H9 (cell line): ENCODE results near the gene RBBP7. TPM values are rescaled to one million over a fixed set of nuclear protein-coding genes. Genes with fewer than 3 reads are reported as not detected.

Experiments
- DNase-seq: peaks from one replicate; pipeline ENCODE4 v3.0.0-alpha.2; 2017
- H2AFZ ChIP-seq: one replicate; pipeline ENCODE4 v1.6.1; 2013; ENCODE audit warnings: mild to moderate bottlenecking, low read length, control low read depth, moderate library complexity
- H2AK5ac ChIP-seq: 2 replicates; pipeline ENCODE4 v1.6.1; 2013; ENCODE audit warnings: low read length, control low read depth, mixed read lengths; ENCODE audit not compliant: insufficient read length
- H2BK120ac ChIP-seq: one replicate; pipeline ENCODE4 v1.6.1; 2013; ENCODE audit warnings: low read depth, mild to moderate bottlenecking, low read length, control low read depth, inconsistent platforms; ENCODE audit not compliant: poor library complexity, severe bottlenecking
- H2BK12ac ChIP-seq: 2 replicates; pipeline ENCODE4 v1.6.1; 2013; ENCODE audit warnings: low read length, control low read depth, mixed read lengths, low read depth; ENCODE audit not compliant: insufficient read length
- H2BK15ac ChIP-seq: 2 replicates; pipeline ENCODE4 v1.6.1; 2013; ENCODE audit warnings: low read depth, low read length, control low read depth
- H2BK20ac ChIP-seq: one replicate; pipeline ENCODE4 v1.6.1; 2013; ENCODE audit warnings: low read depth, mild to moderate bottlenecking, low read length, control low read depth, inconsistent platforms; ENCODE audit not compliant: poor library complexity, severe bottlenecking
- H2BK5ac ChIP-seq: 2 replicates; pipeline ENCODE4 v1.6.1; 2013; ENCODE audit warnings: low read length, control low read depth, mixed read lengths; ENCODE audit not compliant: insufficient read length
- H3K14ac ChIP-seq: 2 replicates; pipeline ENCODE4 v1.6.1; 2013; ENCODE audit warnings: low read length, control low read depth; ENCODE audit not compliant: insufficient read depth
- H3K18ac ChIP-seq: 2 replicates; pipeline ENCODE4 v1.6.1; 2013; ENCODE audit warnings: low read depth, mild to moderate bottlenecking, mixed read lengths, low read length, control low read depth; ENCODE audit not compliant: insufficient read length
- H3K23ac ChIP-seq: 2 replicates; pipeline ENCODE4 v1.6.1; 2013; ENCODE audit warnings: low read length, control low read depth, mixed read lengths, low read depth; ENCODE audit not compliant: insufficient read length
- H3K23me2 ChIP-seq: 2 replicates; pipeline ENCODE4 v1.6.1; 2013; ENCODE audit warnings: low read depth, mild to moderate bottlenecking, mixed read lengths, low read length, control low read depth; ENCODE audit not compliant: insufficient read length, poor library complexity, severe bottlenecking
- H3K27ac ChIP-seq: 2 replicates; pipeline ENCODE4 v1.5.1; 2013; ENCODE audit warnings: low read length, control low read depth, mixed read lengths, low read depth; ENCODE audit not compliant: insufficient read length
- H3K27me3 ChIP-seq: 2 replicates; pipeline ENCODE4 v1.6.1; 2013; ENCODE audit warnings: low read length, control low read depth, inconsistent platforms; ENCODE audit not compliant: insufficient read depth
- H3K4ac ChIP-seq: 2 replicates; pipeline ENCODE4 v1.6.1; 2013; ENCODE audit warnings: low read depth, mild to moderate bottlenecking, control low read depth, inconsistent platforms, low read length, moderate library complexity
- H3K4me1 ChIP-seq: 2 replicates; pipeline ENCODE4 v1.6.1; 2013; ENCODE audit warnings: low read length, control low read depth, inconsistent platforms; ENCODE audit not compliant: insufficient read depth
- H3K4me2 ChIP-seq: 2 replicates; pipeline ENCODE4 v1.6.1; 2013; ENCODE audit warnings: low read length, control low read depth, mixed read lengths; ENCODE audit not compliant: insufficient read length, insufficient read depth
- H3K56ac ChIP-seq: 2 replicates; pipeline ENCODE4 v1.6.1; 2013; ENCODE audit warnings: low read depth, mild to moderate bottlenecking, mixed read lengths, low read length, control low read depth; ENCODE audit not compliant: insufficient read length
- H3K79me1 ChIP-seq: 2 replicates; pipeline ENCODE4 v1.6.1; 2013; ENCODE audit warnings: low read depth, mild to moderate bottlenecking, moderate library complexity, low read length, control low read depth, inconsistent platforms; ENCODE audit not compliant: insufficient read depth, poor library complexity, severe bottlenecking
- H3K79me2 ChIP-seq: 2 replicates; pipeline ENCODE4 v1.6.1; 2013; ENCODE audit warnings: low read length, control low read depth, inconsistent platforms; ENCODE audit not compliant: insufficient read depth
- H3K9ac ChIP-seq: 2 replicates; pipeline ENCODE4 v1.6.1; 2013; ENCODE audit warnings: low read length, control low read depth, mixed read lengths; ENCODE audit not compliant: insufficient read length; ENCODE audit errors: extremely low read depth
- H3K9me3 ChIP-seq: one replicate; pipeline ENCODE4 v1.6.1; 2013; ENCODE audit warnings: low read depth, low read length, inconsistent platforms; ENCODE audit not compliant: control insufficient read depth
- H3T11ph ChIP-seq: one replicate; pipeline ENCODE4 v1.6.1; 2013; ENCODE audit warnings: mild to moderate bottlenecking, low read length, control low read depth, inconsistent platforms
- H4K20me1 ChIP-seq: one replicate; pipeline ENCODE4 v1.6.1; 2013; ENCODE audit not compliant: control insufficient read depth, insufficient read length, insufficient read depth
- H4K5ac ChIP-seq: 2 replicates; pipeline ENCODE4 v1.6.1; 2013; ENCODE audit warnings: low read depth, mild to moderate bottlenecking, mixed read lengths, low read length, control low read depth; ENCODE audit not compliant: insufficient read length
- H4K8ac ChIP-seq: replicated peaks from 2 replicates; pipeline ENCODE4 v1.6.1; 2013; ENCODE audit warnings: low read length, control low read depth, mixed read lengths, low read depth; ENCODE audit not compliant: insufficient read length
- H4K91ac ChIP-seq: 2 replicates; pipeline ENCODE4 v1.6.1; 2013; ENCODE audit warnings: low read depth, mild to moderate bottlenecking, moderate library complexity, mixed read lengths, low read length, control low read depth; ENCODE audit not compliant: insufficient read length
- H3K27ac Mint-ChIP-seq, 3 experiments: 2 replicates in 2 of 3; 3 replicates in 1 of 3; pipeline ENCODE4 v1.8.0; 2020 to 2021; ENCODE audit warnings: mixed read lengths in 3 of 3, mild to moderate bottlenecking in 1 of 3, moderate library complexity in 1 of 3
- H3K27me3 Mint-ChIP-seq: 2 replicates; pipeline ENCODE4 v1.8.0; 2021; ENCODE audit warnings: low read depth, mild to moderate bottlenecking, moderate library complexity, mixed read lengths
- H3K36me3 Mint-ChIP-seq, 3 experiments: 2 replicates in 2 of 3; 3 replicates in 1 of 3; pipeline ENCODE4 v1.8.0; 2020 to 2021; ENCODE audit warnings: low read depth in 3 of 3, mixed read lengths in 3 of 3; ENCODE audit not compliant: insufficient read depth in 1 of 3
- H3K4me1 Mint-ChIP-seq, 2 experiments: 2 replicates each; pipeline ENCODE4 v1.8.0; 2020; ENCODE audit warnings: mixed read lengths in 2 of 2
- H3K4me3 Mint-ChIP-seq, 2 experiments: 2 replicates in 1 of 2; 3 replicates in 1 of 2; pipeline ENCODE4 v1.8.0; 2020 to 2021; ENCODE audit warnings: mild to moderate bottlenecking in 2 of 2, mixed read lengths in 2 of 2, moderate library complexity in 1 of 2
- H3K9me3 Mint-ChIP-seq, 2 experiments: 2 replicates in 1 of 2; 3 replicates in 1 of 2; pipeline ENCODE4 v1.8.0; 2020; ENCODE audit warnings: mild to moderate bottlenecking in 2 of 2, mixed read lengths in 2 of 2, moderate library complexity in 1 of 2
- CTCF ChIP-seq: fragments of 200-600 bp; sonication (generic); conservative IDR thresholded peaks from 3 replicates; pipeline ENCODE4 v1.8.0; 2021; ENCODE audit warnings: antibody characterized with exemption, mild to moderate bottlenecking
- WGBS: extraction: QIAGEN DNeasy Blood & Tissue Kit; methylation state at CpG from one replicate; pipeline ENCODE4 v1.1.7; 2013; ENCODE audit warnings: missing lambda C conversion rate, low lambda C conversion rate, mixed read lengths; ENCODE audit not compliant: insufficient read length; ENCODE audit errors: extremely low coverage; 5-methylcytosine and 5-hydroxymethylcytosine counted together
- total RNA-seq: library from RNA; stranded (reverse); gene quantifications from 2 replicates; pipeline ENCODE4 v1.2.1, GENCODE V29; 2021

RBBP7 gene
- total RNA-seq, 1 experiment from 2014 or later, result 249 TPM

- Mint-ChIP-seq H3K36me3 (peaks cover 29 to 71% (median 60%) of the 10 kb centered on the region in 3 experiments; a peak in 6 of 7 replicates), H3K27ac (peak overlapping the region in 2 of 3 experiments; percentile 27 to 89; a peak in 3 of 7 replicates), H3K4me1 (peaks cover 14 to 17% of the 10 kb centered on the region in 2 experiments), H3K27me3 (no peaks in the 10 kb centered on the region), H3K4me3 (no peak overlapping the region), H3K9me3 (no peaks in the 10 kb centered on the region)
- H3T11ph ChIP-seq, result peak overlapping the region; percentile 63
- no peaks in the 10 kb centered on the region for H3K9me3 ChIP-seq
- no peaks in the 10 kb centered on the region for H4K20me1 ChIP-seq
- no peak overlapping the region for H2BK120ac ChIP-seq
- H2BK12ac ChIP-seq, result no peak overlapping the region
- H4K91ac ChIP-seq, result no peak overlapping the region
- peaks cover 2% of the 10 kb centered on the region for H3K23me2 ChIP-seq
- H4K8ac ChIP-seq, result no peak overlapping the region
- H2AK5ac ChIP-seq, result no peak overlapping the region
- no peak overlapping the region for H3K9ac ChIP-seq
- no peak overlapping the region for H3K14ac ChIP-seq
- H3K4me1 ChIP-seq, result peaks cover 3% of the 10 kb centered on the region; the same call in 1 of the 2 replicates
- no peak overlapping the region for H3K27ac ChIP-seq
- H3K18ac ChIP-seq, result no peak overlapping the region
- no peak overlapping the region for H3K4ac ChIP-seq
- no CpG with 5 or more reads among the region's 3 CpGs for WGBS
- no peak overlapping the region for H2BK20ac ChIP-seq
- no peak overlapping the region for H2AFZ ChIP-seq
- no peak overlapping the region for H4K5ac ChIP-seq
- H3K27me3 ChIP-seq, result no peaks in the 10 kb centered on the region
- peaks cover 3% of the 10 kb centered on the region for H3K79me1 ChIP-seq
- no peak overlapping the region for H3K23ac ChIP-seq
- no peaks in the 10 kb centered on the region for H3K79me2 ChIP-seq
- no peak overlapping the region for H3K4me2 ChIP-seq
- peak; percentile 73 for TF ChIP-seq CTCF
- no peak for DNase-seq
- H3K56ac ChIP-seq, result no peak overlapping the region
- no peak overlapping the region for H2BK5ac ChIP-seq
- H2BK15ac ChIP-seq, result no peak overlapping the region
These were observed 44.0 kb downstream of the RBBP7 start for GRCh38 chrX:16826207-16826606.
